RPMI7951 (cell line): Measurements from ENCODE around the gene NPFF. TPM values are rescaled to one million over a fixed set of nuclear protein-coding genes. Genes with fewer than 3 reads are reported as not detected.

ENCODE experiments used
- DNase-seq: peaks from one replicate; pipeline ENCODE4 v3.0.0-alpha.2; 2012; ENCODE audit warnings: low read depth
- total RNA-seq: library from RNA; depleted of rRNA; stranded (reverse); fragments of >200 nt; shearing (Covaris generic); gene quantifications from 2 replicates; pipeline ENCODE4 v1.2.3, GENCODE V29; 2014

NPFF gene
- total RNA-seq, 1 experiment from 2014 or later, result not detected

GRCh38 chr12:53514628-53515290 is 7.5 kb upstream of the NPFF start:
- DNase-seq, result no peak

- no peak for DNase-seq
Measured at GRCh38 chr12:53513712-53514410, 6.6 kb upstream of the NPFF start.

GRCh38 chr12:53510181-53510812 is 3.0 kb upstream of the NPFF start:
- DNase-seq, result no peak

GRCh38 chr12:53508534-53509170 is 1.4 kb upstream of the NPFF start:
- peak; percentile 65 for DNase-seq

GRCh38 chr12:53507603-53507885 is 260 bp upstream of the NPFF start:
- no peak for DNase-seq

GRCh38 chr12:53506450-53506785 is 866 bp downstream of the NPFF start:
- DNase-seq, result no peak

GRCh38 chr12:53505555-53506449 is 1.5 kb downstream of the NPFF start:
- DNase-seq, result no peak

- DNase-seq, result peak; percentile 63
Measured at GRCh38 chr12:53505086-53505485, 2.2 kb downstream of the NPFF start.

- no peak for DNase-seq
Measured at GRCh38 chr12:53504004-53504920, 3.0 kb downstream of the NPFF start.

GRCh38 chr12:53502983-53503728 is 4.1 kb downstream of the NPFF start:
- no peak for DNase-seq

GRCh38 chr12:53502331-53502730 is 5.0 kb downstream of the NPFF start:
- DNase-seq, result peak; percentile 73

- no peak for DNase-seq
Measured at GRCh38 chr12:53501615-53502181, 5.6 kb downstream of the NPFF start.

GRCh38 chr12:53500776-53501614 is 6.3 kb downstream of the NPFF start, which contains the start of gene TARBP2:
TARBP2 (plus strand) TSS chr12:53501283; CDS start chr12:53501409, 126 bp downstream.
- DNase-seq, result peak; percentile 99

GRCh38 chr12:53500142-53500775 is 7.0 kb downstream of the NPFF start:
- DNase-seq, result peak; percentile 51

- peak; percentile 73 for DNase-seq
Measured at GRCh38 chr12:53499266-53500141, 7.8 kb downstream of the NPFF start, which contains the start of gene MAP3K12. MAP3K12 (minus strand) TSS chr12:53499458; CDS start chr12:53487391, 12,067 bp downstream.

GRCh38 chr12:53498235-53498630 is 9.1 kb downstream of the NPFF start:
- no peak for DNase-seq

- DNase-seq, result no peak
Measured at GRCh38 chr12:53497461-53497860, 9.8 kb downstream of the NPFF start.
